Putamen (tissue), 1 donor: Measurements from ENCODE around the gene ANAPC15.

Experiments
- DNase-seq: peaks from one replicate; pipeline ENCODE4 v3.0.0-alpha.2; 2016; ENCODE audit warnings: low spot score

The ANAPC15 gene

GRCh38 chr11:72124046-72124445 lies 11.6 kb upstream of the ANAPC15 start:
- no peak for DNase-seq

- DNase-seq = no peak
Measured at GRCh38 chr11:72123117-72123653, 10.7 kb upstream of the ANAPC15 start.

- no peak for DNase-seq
Measured at GRCh38 chr11:72122607-72123006, 10.1 kb upstream of the ANAPC15 start.

GRCh38 chr11:72120930-72121329 lies 8.4 kb upstream of the ANAPC15 start:
- no peak for DNase-seq

- no peak for DNase-seq
Measured at GRCh38 chr11:72119198-72119597, 6.7 kb upstream of the ANAPC15 start.

GRCh38 chr11:72116019-72116755 lies 3.7 kb upstream of the ANAPC15 start:
- no peak for DNase-seq

- DNase-seq = no peak
Measured at GRCh38 chr11:72114570-72114969, 2.1 kb upstream of the ANAPC15 start.

- no peak for DNase-seq
Measured at GRCh38 chr11:72112978-72113808, 698 bp upstream of the ANAPC15 start.

GRCh38 chr11:72111300-72112142 lies 974 bp downstream of the ANAPC15 start:
- DNase-seq = no peak

GRCh38 chr11:72105888-72106287 lies 6.6 kb downstream of the ANAPC15 start, which contains the start of gene TOMT:
TOMT (plus strand) TSS chr11:72105924; CDS start chr11:72105952, 28 bp downstream.
- no peak for DNase-seq

- no peak for DNase-seq
Measured at GRCh38 chr11:72103754-72104167, 8.7 kb downstream of the ANAPC15 start.

GRCh38 chr11:72102946-72103753 lies 9.3 kb downstream of the ANAPC15 start, which contains the start of gene LAMTOR1:
LAMTOR1 (minus strand) TSS chr11:72103297; CDS start chr11:72103224, 73 bp downstream.
- peak; percentile 98 for DNase-seq

GRCh38 chr11:72102631-72102945 lies 9.9 kb downstream of the ANAPC15 start:
- DNase-seq = no peak

- DNase-seq = no peak
Measured at GRCh38 chr11:72102162-72102561, 10.3 kb downstream of the ANAPC15 start.

- no peak for DNase-seq
Measured at GRCh38 chr11:72100462-72100861, 12.0 kb downstream of the ANAPC15 start.

- no peak for DNase-seq
Measured at GRCh38 chr11:72100009-72100408, 12.5 kb downstream of the ANAPC15 start.

- no peak for DNase-seq
Measured at GRCh38 chr11:72098741-72099140, 13.8 kb downstream of the ANAPC15 start.

- DNase-seq = peak; percentile 64
Measured at GRCh38 chr11:72091292-72091691, 21.2 kb downstream of the ANAPC15 start.

- no peak for DNase-seq
Measured at GRCh38 chr11:72088076-72088808, 24.3 kb downstream of the ANAPC15 start.

GRCh38 chr11:72085621-72086351 lies 26.7 kb downstream of the ANAPC15 start:
- peak; percentile 84 for DNase-seq
